ENCODE results near the gene SEPTIN7. TPM values are rescaled to one million over a fixed set of nuclear protein-coding genes. Genes with fewer than 3 reads are reported as not detected.

SEPTIN7 gene
- total RNA-seq, 1 experiment from 2014 or later: 292 TPM

- ATAC-seq (peak; percentile 65), DNase-seq (ENCODE audit: low read depth, low spot score) (peak; percentile 17)
- TF ChIP-seq SIN3A (IDR thresholded peaks at IDR 0.05; ENCODE audit: borderline replicate concordance, insufficient read depth, low read depth, low read length) (peak; percentile 54; the same call in 1 of the 2 replicates), REST (IDR thresholded peaks at IDR 0.05; ENCODE audit: insufficient read depth in 1 of 2, low read depth in 2 of 2, low read length in 1 of 2) (no peak), CTCF (IDR thresholded peaks at IDR 0.05) (peak; percentile 95), POLR2AphosphoS5 (IDR thresholded peaks at IDR 0.05; ENCODE audit: low read depth, low read length) (0 out of 2 replicates have a peak, but pooled peaks have one; percentile 3), TCF7L2 (IDR thresholded peaks at IDR 0.05; ENCODE audit: low read depth, low read length) (no peak; the same call in 1 of the 2 replicates)
- Histone ChIP-seq H3K4me1 (ENCODE audit: control insufficient read depth, insufficient read depth, low read length) (peaks cover 44% of the 10 kb centered on the region), H3K27me3 (ENCODE audit: control insufficient read depth, insufficient read depth, low read length) (no peaks in the 10 kb centered on the region), H3K36me3 (ENCODE audit: control insufficient read depth, insufficient read depth, low read length) (no peaks in the 10 kb centered on the region; the same call in 1 of the 2 replicates), H3K27ac (ENCODE audit: low read length) (peak overlapping the region; percentile 99), H3K4me3 (ENCODE audit: low read depth in 2 of 2, low read length in 2 of 2) (peak overlapping the region; percentile 79 to 94), H3K9me3 (ENCODE audit: control insufficient read depth, insufficient read depth, low read depth, low read length) (no peaks in the 10 kb centered on the region)
- no TSS peak for BruUV-seq (replicated peaks)
- in situ Hi-C loops (cut with HindIII; ENCODE audit: low pct_unique_long_range_greater_than_20kb, low sequenced_read_pairs): no loop called here
- ChIA-PET POLR2A (interaction anchor here (0.6 to 1.0 kb wide), 3 partner anchors 11 to 90 kb away, joined by 3 to 6 read pairs (median 4); no protein-coding TSS in a partner anchor), CTCF (interaction anchor here (0.6 to 0.8 kb wide), 4 partner anchors 30 to 327 kb away, joined by 3 to 8 read pairs (median 6); no protein-coding TSS in a partner anchor)
- intact Hi-C loops (cut with micrococcal nuclease; ENCODE audit: unreplicated experiment): loop anchor here (10.0 kb wide), 1 partner anchor 87 kb away; no protein-coding TSS in a partner anchor
These were observed 690 bp downstream of the SEPTIN7 start for GRCh38 chr7:35801392-35802101.

DNA sequence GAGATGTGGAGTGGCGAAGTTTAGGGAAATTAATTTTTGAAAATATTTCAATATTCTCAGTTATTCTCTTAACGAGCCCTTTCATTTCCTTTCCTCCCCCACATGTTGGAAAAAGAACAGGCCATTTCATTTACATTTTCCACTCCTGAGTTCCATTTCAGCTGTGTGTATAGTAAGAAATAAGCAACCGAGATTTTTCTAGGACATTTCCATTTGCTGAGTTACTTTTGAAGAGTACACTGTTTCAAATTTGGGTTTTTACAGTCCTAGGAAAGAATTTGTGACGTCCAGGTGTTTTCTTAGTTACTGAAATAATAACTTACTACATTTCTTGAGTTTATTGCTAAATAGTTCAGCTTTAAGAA is 1.2 kb downstream of the SEPTIN7 start:
- no peaks in the 10 kb centered on the region; the same call in 1 of the 2 replicates for H3K36me3 ChIP-seq (ENCODE audit: control insufficient read depth, insufficient read depth, low read length)
- peak overlapping the region; percentile 99 for H3K27ac ChIP-seq (ENCODE audit: low read length)
- peaks cover 46% of the 10 kb centered on the region for H3K4me1 ChIP-seq (ENCODE audit: control insufficient read depth, insufficient read depth, low read length)
- intact Hi-C loops (cut with micrococcal nuclease; ENCODE audit: unreplicated experiment): loop anchor here (10.0 kb wide), 1 partner anchor 87 kb away; no protein-coding TSS in a partner anchor
- POLR2A ChIA-PET: no interaction called here
- TF ChIP-seq REST (IDR thresholded peaks at IDR 0.05; ENCODE audit: insufficient read depth in 1 of 2, low read depth in 2 of 2, low read length in 1 of 2) (no peak), CTCF (IDR thresholded peaks at IDR 0.05) (peak; percentile 58)
- CTCF ChIA-PET: interaction anchor here (0.6 kb wide), 2 partner anchors 99 to 118 kb away, joined by 5 to 8 read pairs; no protein-coding TSS in a partner anchor
- no TSS peak for BruUV-seq (replicated peaks)
- no peaks in the 10 kb centered on the region for H3K27me3 ChIP-seq (ENCODE audit: control insufficient read depth, insufficient read depth, low read length)
- in situ Hi-C loops (cut with HindIII; ENCODE audit: low pct_unique_long_range_greater_than_20kb, low sequenced_read_pairs): no loop called here
- no peak for ATAC-seq
- no peaks in the 10 kb centered on the region for H3K9me3 ChIP-seq (ENCODE audit: control insufficient read depth, insufficient read depth, low read depth, low read length)
- H3K4me3 ChIP-seq (ENCODE audit: low read depth in 2 of 2, low read length in 2 of 2): peak overlapping the region; percentile 79 to 94
- no peak for DNase-seq (ENCODE audit: low read depth, low spot score)
